Activated naive CD4-positive, alpha-beta T cell treated with anti-CD3 and anti-CD28 coated beads, Interleukin-2, amount 10 ng/mL, durations not matched to agents 7 days and 5 days (primary cell): ENCODE measurements around the gene ABHD1.
"Not testable (repeated sequence)": the region's sequence is repeated elsewhere in the genome, so short reads cannot be mapped to it uniquely, and the experiment has no call there.

Experiments
- CTCF ChIA-PET: fragments of 350-600 bp; sonication (Branson Sonifier 250); formaldehyde crosslinking; loops from one replicate; lab custom pipeline; 2021; ENCODE audit warnings: antibody characterized with exemption; lab: Charles Lee
- DNase-seq: peaks from one replicate; pipeline ENCODE4 v3.0.0-alpha.2; 2020
- H3K27ac Mint-ChIP-seq: one replicate; pipeline ENCODE4 v1.8.0; 2021; ENCODE audit warnings: mild to moderate bottlenecking, moderate library complexity, mixed read lengths
- H3K27me3 Mint-ChIP-seq: one replicate; pipeline ENCODE4 v1.8.0; 2021; ENCODE audit warnings: mild to moderate bottlenecking, mixed read lengths
- H3K36me3 Mint-ChIP-seq: one replicate; pipeline ENCODE4 v1.8.0; 2021; ENCODE audit warnings: mixed read lengths
- H3K4me1 Mint-ChIP-seq: one replicate; pipeline ENCODE4 v1.8.0; 2021; ENCODE audit warnings: mixed read lengths
- H3K4me3 Mint-ChIP-seq: one replicate; pipeline ENCODE4 v1.8.0; 2021; ENCODE audit warnings: mild to moderate bottlenecking, moderate library complexity, mixed read lengths
- H3K9me3 Mint-ChIP-seq: one replicate; pipeline ENCODE4 v1.8.0; 2021; ENCODE audit warnings: mixed read lengths

The ABHD1 gene

DNA sequence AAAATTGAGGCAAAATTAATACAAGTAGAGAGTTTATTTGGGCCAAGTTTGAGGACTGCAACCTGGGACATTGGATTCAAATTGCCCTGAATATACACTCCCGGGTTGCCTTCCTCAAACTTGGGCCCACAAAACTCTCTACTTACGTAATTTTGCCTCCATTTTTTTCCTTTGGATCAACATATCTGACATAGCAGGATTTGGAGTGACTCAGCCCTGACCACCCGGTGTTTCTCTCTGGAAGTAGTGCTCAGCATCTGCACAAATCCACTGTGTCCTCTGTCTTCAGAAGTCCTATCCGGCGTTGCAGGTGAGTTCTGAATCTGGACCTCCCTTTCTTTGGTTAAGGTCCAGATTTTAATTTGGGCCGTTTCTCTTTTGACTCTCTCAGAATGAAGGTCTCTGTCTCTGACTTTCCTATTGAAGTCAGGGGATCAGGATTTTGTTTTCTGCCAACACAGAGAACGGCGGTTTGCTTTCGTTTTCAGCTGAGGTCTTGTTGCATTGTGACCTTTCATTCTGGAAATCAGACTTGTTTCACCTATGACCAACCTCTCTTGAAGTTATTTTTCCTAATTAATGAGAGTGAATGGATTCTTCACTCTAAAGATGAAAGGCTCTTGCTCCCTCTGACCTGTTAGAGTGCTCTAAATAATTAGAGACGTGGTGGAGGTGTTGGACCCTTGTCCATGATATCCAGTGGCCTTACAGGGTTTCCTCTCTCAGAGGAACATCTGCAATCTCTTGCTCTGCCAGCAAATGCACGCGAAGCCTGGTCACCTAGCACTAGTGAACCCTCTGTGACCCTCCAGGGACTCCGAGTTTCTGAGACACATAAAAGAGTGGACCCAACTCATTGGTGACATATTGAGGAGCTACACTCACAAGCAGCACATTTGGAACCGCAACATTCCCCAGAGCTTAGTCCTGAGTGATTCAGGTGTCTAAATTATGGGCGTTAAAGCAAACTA lies 38.8 kb downstream of the ABHD1 start:
- Mint-ChIP-seq H3K36me3 (no peaks in the 10 kb centered on the region), H3K4me3 (no peak overlapping the region), H3K27ac (no peak overlapping the region), H3K9me3 (no peaks in the 10 kb centered on the region), H3K4me1 (peaks cover 6% of the 10 kb centered on the region), H3K27me3 (peaks cover 25% of the 10 kb centered on the region)
- CTCF ChIA-PET, result interaction anchor here (0.6 kb wide), 1 partner anchor 304 kb away, joined by 3 read pairs; no protein-coding TSS in a partner anchor
- DNase-seq, result no peak

DNA sequence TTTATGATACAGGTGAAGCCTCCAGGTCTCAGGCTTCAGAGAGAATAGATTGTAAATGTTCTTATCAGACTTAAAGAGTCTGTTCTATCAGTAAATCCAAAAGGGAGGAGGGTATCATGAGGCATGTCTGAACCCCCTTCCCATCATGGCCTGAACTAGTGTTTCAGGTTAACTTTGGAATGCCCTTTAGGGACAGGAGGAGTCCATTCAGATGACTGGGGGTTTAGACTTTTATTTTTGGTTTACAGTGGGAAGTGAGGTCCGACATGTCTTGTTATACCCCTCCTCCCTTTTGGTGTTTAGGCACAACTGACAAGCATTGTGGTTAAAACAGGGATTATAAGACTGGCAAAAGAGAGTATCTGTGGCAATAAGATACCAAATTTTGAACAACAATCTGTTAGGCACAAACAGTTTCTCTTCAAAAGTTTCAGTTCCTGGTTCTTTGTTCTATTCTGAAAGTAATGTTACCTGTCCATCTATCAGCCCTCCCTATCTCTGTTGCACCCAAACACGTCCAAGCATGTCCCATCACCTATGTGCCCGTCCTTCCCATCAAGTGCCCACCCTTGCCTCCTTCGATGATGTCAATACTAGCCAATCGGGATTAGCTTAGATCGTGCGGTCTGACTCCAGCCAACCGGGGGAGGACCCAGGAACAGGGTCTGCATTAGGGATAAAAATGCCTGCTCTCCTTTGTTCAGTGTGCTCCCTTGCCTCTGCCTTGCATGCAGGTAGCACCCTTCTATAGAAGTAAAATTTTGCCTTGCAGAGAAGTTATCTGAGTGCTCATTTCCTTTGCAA lies 41.5 kb downstream of the ABHD1 start:
- DNase-seq, result no peak
- CTCF ChIA-PET, result interaction anchor here (1.1 kb wide), 1 partner anchor 67 kb away, joined by 3 read pairs; no protein-coding TSS in a partner anchor
- H3K4me1 Mint-ChIP-seq, result peaks cover 9% of the 10 kb centered on the region
- no peak overlapping the region for H3K27ac Mint-ChIP-seq
- H3K36me3 Mint-ChIP-seq, result no peaks in the 10 kb centered on the region
- peaks cover 19% of the 10 kb centered on the region for H3K27me3 Mint-ChIP-seq
- H3K9me3 Mint-ChIP-seq, result no peaks in the 10 kb centered on the region
- H3K4me3 Mint-ChIP-seq, result no peak overlapping the region

DNA sequence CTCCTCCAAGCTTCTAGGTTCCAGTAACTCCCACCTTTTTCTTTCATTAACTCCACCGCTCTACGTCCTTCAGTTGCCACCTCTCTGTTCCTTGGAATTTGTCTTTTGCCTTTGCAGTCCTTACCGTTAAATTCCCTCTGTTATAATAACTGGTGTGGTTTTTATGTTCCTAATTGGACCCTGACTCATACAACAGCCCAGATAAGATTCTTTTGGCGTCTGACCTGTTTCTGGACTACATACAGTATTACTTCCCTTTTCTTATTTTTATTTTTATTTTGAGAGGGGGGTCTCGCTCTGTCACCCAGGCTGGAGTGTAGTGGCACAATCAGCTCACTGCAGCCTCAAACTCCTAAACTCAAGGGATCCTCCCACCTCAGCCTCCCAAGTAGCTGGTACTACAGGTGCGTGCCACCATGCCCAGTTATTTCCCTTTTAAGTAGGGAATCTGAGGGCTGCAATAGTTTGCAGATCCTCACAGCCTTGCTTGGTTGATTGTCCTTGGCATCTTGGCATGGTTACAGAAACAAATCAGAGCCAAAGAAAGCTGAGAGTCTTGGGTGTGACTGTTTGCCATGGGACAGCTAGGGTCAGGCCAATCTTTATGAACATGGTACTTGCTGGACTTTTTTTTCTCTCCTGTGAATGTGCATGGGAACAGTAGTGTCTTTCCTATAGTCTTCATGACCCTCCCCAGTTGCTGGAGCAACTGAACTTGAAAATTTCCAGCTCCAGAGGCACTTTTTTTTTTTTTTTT lies 47.1 kb downstream of the ABHD1 start:
- no peak overlapping the region for H3K4me3 Mint-ChIP-seq
- no peak for DNase-seq
- no peak overlapping the region for H3K27ac Mint-ChIP-seq
- no peaks in the 10 kb centered on the region for H3K36me3 Mint-ChIP-seq
- peaks cover 2% of the 10 kb centered on the region for H3K4me1 Mint-ChIP-seq
- CTCF ChIA-PET, result interaction anchor here (0.7 to 2.0 kb wide), 12 partner anchors 8 to 567 kb away, joined by 3 to 10 read pairs (median 4); partner anchors contain the start of gene TCF23
- H3K27me3 Mint-ChIP-seq, result peaks cover 35% of the 10 kb centered on the region
- no peaks in the 10 kb centered on the region for H3K9me3 Mint-ChIP-seq

DNA sequence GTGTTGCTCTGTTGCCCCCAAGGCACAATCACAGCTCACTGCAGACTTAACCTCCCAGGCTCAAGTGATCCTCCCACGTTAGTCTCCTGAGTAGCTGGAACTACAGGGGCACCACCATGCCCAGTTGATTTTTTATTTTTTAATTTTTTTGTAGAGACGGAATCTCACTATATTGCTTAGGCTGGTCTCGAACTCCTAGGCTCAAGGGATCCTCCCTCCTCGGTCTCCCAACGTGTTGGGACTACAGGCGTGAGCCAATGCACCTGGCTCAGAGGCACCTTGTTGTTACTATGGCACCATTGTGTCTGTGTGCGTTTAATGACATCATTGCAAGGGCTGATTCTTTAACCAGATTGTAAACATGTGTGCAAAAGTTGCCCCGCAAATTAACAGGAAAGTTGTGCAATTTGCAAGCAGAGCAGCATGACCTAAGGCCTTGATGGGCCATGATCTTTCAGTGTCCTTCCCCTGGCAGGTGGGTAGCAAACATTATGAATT lies 47.8 kb downstream of the ABHD1 start:
- Mint-ChIP-seq H3K27me3 (peaks cover 35% of the 10 kb centered on the region), H3K4me3 (no peak overlapping the region), H3K36me3 (no peaks in the 10 kb centered on the region), H3K27ac (no peak overlapping the region), H3K9me3 (no peaks in the 10 kb centered on the region), H3K4me1 (peaks cover 2% of the 10 kb centered on the region)
- CTCF ChIA-PET, result interaction anchor here (0.7 to 2.0 kb wide), 5 partner anchors 9 to 566 kb away, joined by 3 to 10 read pairs (median 4); no protein-coding TSS in a partner anchor
- DNase-seq, result no peak

GRCh38 chr2:27174638-27175037 lies 51.0 kb downstream of the ABHD1 start:
- CTCF ChIA-PET, result no interaction called here

DNA sequence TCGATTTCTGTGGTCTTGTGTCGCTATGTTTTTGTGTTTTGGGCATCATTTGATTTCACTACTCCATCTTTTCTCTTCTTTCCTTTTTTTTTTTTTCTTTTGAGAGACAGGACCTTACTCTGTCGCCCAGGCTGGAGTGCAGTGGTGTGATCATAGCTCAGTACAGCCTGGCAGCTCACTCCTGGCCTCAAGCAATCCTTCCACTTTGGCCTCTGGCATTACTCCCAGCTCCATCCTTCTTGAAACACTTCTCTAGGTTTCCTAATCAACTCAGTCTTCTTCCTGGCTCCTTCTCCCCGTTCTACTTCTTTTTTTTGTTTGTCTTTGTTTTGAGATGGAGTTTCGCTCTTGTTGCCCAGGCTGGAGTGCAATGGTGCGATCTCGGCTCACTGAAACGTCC lies 51.7 kb downstream of the ABHD1 start:
- no peak overlapping the region for H3K4me3 Mint-ChIP-seq
- no peak for DNase-seq
- no peaks in the 10 kb centered on the region for H3K36me3 Mint-ChIP-seq
- CTCF ChIA-PET, result no interaction called here
- H3K27me3 Mint-ChIP-seq, result peaks cover 37% of the 10 kb centered on the region
- H3K4me1 Mint-ChIP-seq, result peaks cover 3% of the 10 kb centered on the region
- H3K9me3 Mint-ChIP-seq, result no peaks in the 10 kb centered on the region
- H3K27ac Mint-ChIP-seq, result no peak overlapping the region

More at GRCh38 chr2:27174638-27175037, 51.0 kb downstream of the ABHD1 start:
- Mint-ChIP-seq H3K27ac (no peak overlapping the region), H3K4me3 (no peak overlapping the region), H3K36me3 (no peaks in the 10 kb centered on the region), H3K9me3 (no peaks in the 10 kb centered on the region), H3K4me1 (peaks cover 5% of the 10 kb centered on the region), H3K27me3 (peaks cover 39% of the 10 kb centered on the region)
- no peak for DNase-seq

DNA sequence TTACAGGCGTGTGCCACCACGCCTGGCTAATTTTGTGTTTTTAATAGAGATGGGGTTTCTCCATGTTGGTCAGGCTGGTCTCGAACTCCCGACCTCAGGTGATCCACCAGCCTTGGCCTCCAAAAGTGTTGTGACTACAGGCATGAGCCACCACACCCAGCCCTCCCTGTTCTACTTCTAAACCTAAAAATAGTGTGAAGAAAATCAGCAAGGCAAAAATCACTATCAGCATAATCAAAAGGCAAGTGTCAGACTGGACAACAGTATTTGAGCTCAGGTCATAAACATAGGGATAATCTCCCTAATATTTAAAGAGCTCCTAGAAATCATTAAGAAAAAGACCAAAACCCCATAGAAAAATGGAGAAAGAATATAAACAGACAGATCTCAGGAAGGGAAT lies 52.2 kb downstream of the ABHD1 start:
- H3K36me3 Mint-ChIP-seq, H3K4me1 Mint-ChIP-seq, DNase-seq, H3K9me3 Mint-ChIP-seq, H3K27ac Mint-ChIP-seq, H3K4me3 Mint-ChIP-seq, CTCF ChIA-PET: not testable (repeated sequence)
- H3K27me3 Mint-ChIP-seq, result peaks cover 35% of the 10 kb centered on the region

DNA sequence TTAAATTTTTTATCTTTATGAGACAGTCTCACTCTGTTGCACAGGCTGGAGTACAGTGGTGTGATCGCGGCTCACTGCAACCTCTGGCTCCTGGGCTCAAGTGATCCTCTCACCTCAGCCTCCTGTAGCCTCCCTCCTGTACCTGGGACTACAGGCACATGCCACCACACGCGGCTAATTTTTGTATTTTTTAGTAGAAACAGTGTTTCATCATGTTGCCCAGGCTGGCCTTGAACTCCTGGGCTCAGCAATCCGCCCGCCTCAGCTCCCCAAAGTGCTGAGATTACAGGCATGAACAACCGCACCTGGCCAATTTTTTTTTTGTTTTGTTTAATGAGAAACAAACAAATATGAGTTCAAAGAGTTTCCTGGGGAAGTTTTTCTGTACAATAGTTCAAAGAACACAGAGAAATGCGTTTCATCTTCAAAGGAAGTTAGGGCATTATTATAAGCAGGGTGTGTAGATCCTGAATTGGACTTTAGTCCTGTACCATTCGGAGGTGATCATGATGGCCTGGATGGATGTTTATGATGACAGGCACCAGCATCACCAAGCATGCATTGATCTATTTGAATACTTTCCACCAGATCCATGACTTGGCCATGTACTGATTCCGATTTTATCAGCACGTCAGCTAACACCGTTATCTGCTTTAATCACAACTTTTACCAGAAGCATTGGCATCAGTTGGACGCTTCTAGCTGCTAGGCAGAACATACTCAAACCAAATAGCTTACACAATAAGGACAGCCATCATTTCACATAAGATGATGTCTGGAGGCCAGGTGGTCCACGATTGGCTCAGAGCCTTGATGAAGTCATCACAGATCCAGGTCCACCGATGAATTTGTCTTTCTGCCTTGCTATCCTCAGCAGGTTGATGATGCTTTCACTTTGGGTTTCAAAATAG lies 54.1 kb downstream of the ABHD1 start:
- peaks cover 3% of the 10 kb centered on the region for H3K4me1 Mint-ChIP-seq
- no peak for DNase-seq
- no peaks in the 10 kb centered on the region for H3K36me3 Mint-ChIP-seq
- H3K4me3 Mint-ChIP-seq, result no peak overlapping the region
- no peaks in the 10 kb centered on the region for H3K9me3 Mint-ChIP-seq
- peaks cover 33% of the 10 kb centered on the region for H3K27me3 Mint-ChIP-seq
- no peak overlapping the region for H3K27ac Mint-ChIP-seq
- CTCF ChIA-PET, result interaction anchor here (0.7 kb wide), 1 partner anchor 8 kb away, joined by 3 read pairs; no protein-coding TSS in a partner anchor

DNA sequence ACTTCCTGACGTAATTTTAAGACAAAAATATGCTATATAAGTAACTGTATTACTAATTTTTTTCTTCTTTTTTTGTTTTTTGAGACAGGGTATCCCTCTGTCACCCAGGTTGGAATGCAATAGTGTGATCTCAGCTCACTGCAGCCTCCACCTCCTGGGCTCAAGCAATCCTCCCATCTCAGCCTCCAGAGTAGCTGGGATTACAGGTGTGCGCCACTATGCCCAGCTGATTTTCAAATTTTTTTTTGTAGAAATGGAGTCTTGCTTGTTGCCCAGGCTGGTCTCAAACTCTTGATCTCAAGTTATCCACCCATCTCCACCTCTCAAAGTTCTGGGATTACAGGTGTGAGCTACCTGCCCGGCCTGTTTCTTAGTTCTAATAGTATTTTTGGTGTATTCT lies 54.9 kb downstream of the ABHD1 start:
- peaks cover 33% of the 10 kb centered on the region for H3K27me3 Mint-ChIP-seq
- H3K4me1 Mint-ChIP-seq, result peaks cover 3% of the 10 kb centered on the region

GRCh38 chr2:27179344-27180000 lies 55.9 kb downstream of the ABHD1 start:
- DNase-seq, result no peak
- H3K27ac Mint-ChIP-seq, result no peak overlapping the region
- H3K27me3 Mint-ChIP-seq, result peaks cover 36% of the 10 kb centered on the region
- H3K36me3 Mint-ChIP-seq, result no peaks in the 10 kb centered on the region
- CTCF ChIA-PET, result interaction anchor here (1.5 kb wide), 1 partner anchor 9 kb away, joined by 5 read pairs; no protein-coding TSS in a partner anchor
- H3K9me3 Mint-ChIP-seq, result no peaks in the 10 kb centered on the region
- H3K4me1 Mint-ChIP-seq, result peaks cover 3% of the 10 kb centered on the region
- H3K4me3 Mint-ChIP-seq, result no peak overlapping the region

More for the DNA sequence above, 54.9 kb downstream of the ABHD1 start:
- Mint-ChIP-seq H3K27ac (no peak overlapping the region), H3K4me3 (no peak overlapping the region), H3K9me3 (no peaks in the 10 kb centered on the region), H3K36me3 (no peaks in the 10 kb centered on the region)
- no peak for DNase-seq
- CTCF ChIA-PET, result interaction anchor here (0.7 kb wide), 1 partner anchor 8 kb away, joined by 3 read pairs; no protein-coding TSS in a partner anchor
